ENCODE results near the gene MLN.

MLN gene

DNA sequence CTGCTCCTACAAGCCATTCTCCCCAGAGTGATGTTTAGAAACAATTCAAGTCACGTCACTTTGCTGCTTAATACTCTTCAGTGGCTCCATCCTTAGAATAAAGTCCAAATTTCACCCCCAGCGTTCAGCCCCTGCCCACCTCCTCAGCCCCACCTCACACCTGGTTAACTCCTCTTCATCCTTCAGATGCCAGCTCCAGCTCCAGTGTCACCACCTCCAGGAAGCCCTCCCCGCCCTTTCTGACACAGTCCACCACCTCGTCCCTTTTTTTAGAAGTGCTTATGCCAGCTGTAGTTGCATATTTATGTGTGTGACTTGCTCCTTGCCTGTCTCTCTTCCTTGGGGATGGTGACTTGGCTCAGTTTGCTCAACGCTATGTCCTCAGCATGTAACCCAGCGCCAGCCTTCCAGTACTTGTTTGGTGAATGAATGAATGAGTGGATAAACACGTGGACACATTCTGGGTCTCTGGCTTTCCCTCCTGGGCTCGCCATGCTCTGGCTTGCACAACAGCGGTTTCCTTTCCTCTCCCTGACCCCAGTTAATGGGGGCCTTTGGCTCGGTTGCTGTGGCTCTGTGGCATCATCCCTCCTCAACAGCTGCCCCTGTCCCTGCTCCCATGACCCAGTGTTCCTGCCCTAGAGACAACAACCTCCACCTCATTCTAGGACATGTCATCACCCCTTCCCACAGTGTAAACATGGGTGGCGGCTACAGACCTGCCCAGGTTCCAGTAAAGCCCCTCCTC lies 53.4 kb downstream of the MLN start:
- no peaks in the 10 kb centered on the region for H3K9me3 Mint-ChIP-seq

DNA sequence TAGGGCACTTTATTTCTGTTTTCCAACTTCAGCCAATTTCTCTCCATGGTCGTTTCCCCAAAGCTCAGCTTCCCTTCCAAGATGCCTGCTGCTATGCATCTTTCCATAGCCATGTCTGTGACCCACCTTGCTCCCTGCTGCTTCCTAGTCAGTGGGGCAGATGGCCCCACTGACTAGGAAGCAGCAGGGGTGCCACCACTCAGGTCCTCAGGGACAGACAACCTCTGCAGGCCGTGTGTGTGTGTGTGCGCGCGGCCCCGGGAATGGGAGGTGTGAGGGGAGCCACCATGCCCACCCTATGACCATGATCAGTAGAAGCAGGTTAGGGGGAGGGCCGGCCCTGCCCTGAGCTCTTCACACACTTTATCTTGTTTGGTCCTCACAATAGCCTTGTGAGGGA lies 54.4 kb downstream of the MLN start:
- Mint-ChIP-seq H3K4me3 (no peak overlapping the region), H3K4me1 (no peaks in the 10 kb centered on the region), H3K9me3 (no peaks in the 10 kb centered on the region), H3K27me3 (no peaks in the 10 kb centered on the region), H3K27ac (no peak overlapping the region)
- ATAC-seq, result no peak
- no peak for DNase-seq

More for the DNA sequence above, 53.4 kb downstream of the MLN start:
- ATAC-seq (no peak), DNase-seq (no peak)
- Mint-ChIP-seq H3K27me3 (no peaks in the 10 kb centered on the region), H3K4me1 (no peaks in the 10 kb centered on the region), H3K4me3 (no peak overlapping the region), H3K27ac (peak overlapping the region in 1 of 2 donors; percentile 21)

DNA sequence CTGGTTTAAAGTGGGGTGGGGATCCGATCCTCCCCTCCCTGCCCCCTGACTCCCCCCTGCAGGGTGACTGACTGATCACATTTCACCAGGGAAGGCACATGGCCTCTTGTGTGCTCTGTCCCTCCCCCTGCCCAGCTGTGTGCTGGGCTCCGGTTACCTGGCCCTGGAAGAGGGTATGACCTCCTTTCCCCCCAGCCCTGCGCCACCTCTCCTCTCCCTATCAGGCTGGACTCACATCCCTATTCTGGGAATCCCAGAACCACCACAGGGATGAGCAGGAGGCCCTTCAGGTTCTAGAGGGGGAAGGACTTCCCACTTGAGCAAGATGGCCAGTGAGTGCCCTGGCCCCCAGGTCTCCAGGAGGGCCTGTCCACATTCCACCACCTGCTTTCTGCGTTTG lies 55.0 kb downstream of the MLN start:
- ATAC-seq (no peak), DNase-seq (no peak)
- H3K9me3 Mint-ChIP-seq, result no peaks in the 10 kb centered on the region
- no peak overlapping the region for H3K27ac Mint-ChIP-seq
- no peak overlapping the region for H3K4me3 Mint-ChIP-seq
- no peaks in the 10 kb centered on the region for H3K4me1 Mint-ChIP-seq
- no peaks in the 10 kb centered on the region for H3K27me3 Mint-ChIP-seq

DNA sequence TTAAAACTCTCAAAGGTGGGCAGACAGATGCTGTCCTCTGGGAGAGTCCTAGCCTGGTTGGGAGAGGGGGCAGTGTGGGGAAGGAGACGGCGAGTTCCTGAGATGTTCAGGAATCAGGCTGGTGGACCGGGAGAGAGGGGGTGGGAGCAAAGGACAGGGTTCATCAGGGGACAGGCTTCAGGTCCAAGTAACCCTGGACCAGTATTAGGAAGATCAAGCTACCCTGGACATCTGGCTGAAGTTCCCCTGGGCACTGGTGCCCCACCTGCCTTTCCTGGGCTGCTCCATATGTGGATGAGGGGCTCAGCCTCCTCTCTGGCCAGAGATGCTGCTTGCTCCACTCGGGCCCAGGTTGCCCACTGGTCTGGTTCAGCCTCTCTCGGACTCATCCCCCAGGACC lies 56.0 kb downstream of the MLN start:
- no peaks in the 10 kb centered on the region for H3K4me1 Mint-ChIP-seq
- ATAC-seq, result no peak
- H3K27ac Mint-ChIP-seq, result no peak overlapping the region
- peaks cover 7% of the 10 kb centered on the region for H3K27me3 Mint-ChIP-seq
- no peak for DNase-seq
- H3K9me3 Mint-ChIP-seq, result no peaks in the 10 kb centered on the region
- H3K4me3 Mint-ChIP-seq, result no peak overlapping the region

DNA sequence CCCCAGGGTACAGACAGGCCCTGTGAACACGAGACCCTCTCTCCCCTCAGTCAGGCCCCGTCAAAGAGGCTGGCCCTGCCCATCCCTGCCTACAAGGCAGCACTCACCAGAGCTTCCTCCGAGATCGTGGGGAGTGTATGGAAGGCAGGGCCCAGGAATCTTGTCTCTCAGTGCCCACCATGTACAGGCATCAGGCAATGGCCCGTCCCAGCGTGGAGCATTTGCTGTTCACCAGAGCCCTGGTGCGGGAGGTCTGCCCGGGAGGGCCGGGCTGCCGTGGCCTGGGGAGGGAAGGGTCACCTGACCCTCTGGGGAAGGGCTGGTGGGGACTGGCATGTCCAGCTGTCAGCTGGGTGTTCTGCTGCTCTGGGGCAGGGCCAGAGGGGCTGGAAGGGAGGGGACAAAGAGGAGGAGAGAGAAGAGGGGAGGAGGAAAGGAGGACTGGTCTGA lies 57.1 kb downstream of the MLN start, which contains the start of gene IP6K3:
TSS of gene IP6K3 (minus strand) at position 255 of the 450 bp plus-strand sequence. CDS start 11,429 bp downstream, outside the sequence.
- Mint-ChIP-seq H3K9me3 (no peaks in the 10 kb centered on the region), H3K4me1 (no peaks in the 10 kb centered on the region), H3K27me3 (peaks cover 13% of the 10 kb centered on the region), H3K27ac (no peak within 1 kb of the TSS), H3K4me3 (no peak within 1 kb of the TSS)
- no peak for ATAC-seq
- no peak for DNase-seq

DNA sequence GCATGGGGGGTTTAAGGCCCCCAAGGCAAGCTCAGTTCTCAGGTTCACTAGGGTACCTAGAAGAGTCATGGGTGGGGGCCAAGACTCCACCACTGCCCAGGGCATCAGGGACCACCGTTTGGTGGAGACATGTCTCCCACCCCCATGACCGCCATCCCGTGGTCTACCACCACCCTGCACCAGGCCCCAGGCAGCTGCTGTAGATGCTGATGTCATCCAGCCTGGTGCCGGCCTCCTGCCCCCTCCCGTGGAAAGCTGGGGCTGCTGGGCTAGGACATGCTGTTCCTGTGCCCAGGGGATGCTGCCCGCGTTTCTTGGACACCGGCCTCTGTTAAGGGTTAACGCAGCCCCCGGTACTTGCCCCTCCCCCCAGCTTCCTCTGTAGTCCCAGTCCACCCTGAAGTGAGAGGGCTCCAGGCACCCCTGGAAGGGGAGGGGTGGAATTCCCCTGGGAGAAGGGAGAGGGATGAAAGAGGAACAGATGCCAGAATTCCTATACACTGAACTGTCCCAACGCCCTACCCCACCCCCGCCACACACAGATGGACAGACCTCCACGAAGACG lies 57.7 kb downstream of the MLN start:
- Mint-ChIP-seq H3K27me3 (peaks cover 13% of the 10 kb centered on the region), H3K4me1 (no peaks in the 10 kb centered on the region), H3K9me3 (no peaks in the 10 kb centered on the region), H3K4me3 (no peak overlapping the region), H3K27ac (no peak overlapping the region)
- DNase-seq (no peak), ATAC-seq (no peak)

DNA sequence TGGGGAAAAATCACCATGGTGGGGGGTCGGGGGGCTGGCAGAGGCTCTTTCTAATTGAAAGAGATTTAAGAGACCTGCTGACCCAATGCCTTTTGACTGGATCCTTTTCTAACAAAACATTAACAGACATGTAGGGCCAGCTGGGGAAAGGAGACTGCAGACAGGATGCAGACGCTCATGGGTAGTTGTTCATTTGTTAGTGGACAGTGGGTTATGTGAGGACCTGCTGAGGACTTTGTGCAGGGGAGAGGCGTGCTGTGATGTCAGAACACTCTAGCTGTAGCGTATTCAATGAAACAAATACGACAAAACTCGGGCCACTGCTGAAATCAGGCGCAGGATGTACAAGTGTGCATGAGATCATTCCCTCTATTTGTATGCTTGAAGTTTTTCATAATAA lies 58.3 kb downstream of the MLN start:
- Mint-ChIP-seq H3K4me3 (no peak overlapping the region), H3K27me3 (peaks cover 13% of the 10 kb centered on the region), H3K4me1 (no peaks in the 10 kb centered on the region), H3K27ac (no peak overlapping the region), H3K9me3 (no peaks in the 10 kb centered on the region)
- ATAC-seq (no peak), DNase-seq (no peak)

DNA sequence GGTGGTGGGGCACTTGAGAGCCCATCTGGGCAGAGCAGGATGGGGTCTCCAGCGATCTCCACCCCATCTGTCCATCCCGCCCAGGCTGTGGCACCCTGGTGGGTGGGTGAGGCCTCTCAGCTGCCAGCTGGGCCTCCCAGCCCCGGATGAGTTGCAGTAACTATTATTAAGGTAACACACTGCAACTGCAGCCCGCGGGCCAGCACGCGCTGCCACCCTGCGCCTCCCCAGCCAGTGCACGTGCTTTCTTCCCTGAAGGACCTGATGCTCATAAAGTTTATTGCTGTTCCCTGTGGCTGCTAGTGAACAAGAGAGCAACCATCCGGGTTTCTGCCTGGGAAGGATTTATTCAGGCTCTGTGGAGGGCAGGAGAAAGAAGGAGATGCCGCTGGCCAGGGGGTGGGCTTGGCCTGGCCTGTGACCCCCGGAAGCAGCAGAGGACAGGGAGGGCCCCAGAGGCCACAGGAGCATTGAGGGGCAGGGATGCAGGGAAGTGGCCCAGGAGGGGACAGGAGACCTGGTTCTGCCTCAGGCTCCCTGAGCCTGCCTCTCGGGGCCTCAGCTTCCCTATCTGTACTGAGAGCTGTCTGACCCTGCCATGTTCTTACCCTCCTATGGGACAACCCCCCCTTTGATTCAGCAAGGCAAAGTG lies 58.8 kb downstream of the MLN start:
- Mint-ChIP-seq H3K27me3 (peaks cover 13% of the 10 kb centered on the region), H3K4me3 (no peak overlapping the region), H3K27ac (peak overlapping the region in 1 of 2 donors; percentile 46), H3K4me1 (no peaks in the 10 kb centered on the region), H3K9me3 (no peaks in the 10 kb centered on the region)
- ATAC-seq (no peak), DNase-seq (no peak)
